Stimulated activated CD4-positive, alpha-beta T cell treated with anti-CD3 and anti-CD28 coated beads, Interleukin-1b, Interleukin-23, amount 100 ng/mL, for 24 hours (primary cell): ENCODE data around the gene PTTG1.

Experiments used
- DNase-seq, 4 experiments: peaks; one replicate each; pipeline ENCODE4 v3.0.0-alpha.2; 2020; ENCODE audit warnings: low read depth in 4 of 4, low spot score in 1 of 4

PTTG1 gene

GRCh38 chr5:160421625-160422258 lies at the start of gene PTTG1:
TSS of gene PTTG1 (plus strand) at chr5:160421855. CDS start at chr5:160422313, 458 bp downstream.
- peak; percentile 78 to 90 (median 84) for DNase-seq

GRCh38 chr5:160375166-160375565 lies 46.5 kb upstream of the PTTG1 start:
- DNase-seq, result no peak

GRCh38 chr5:160375701-160376100 lies 46.0 kb upstream of the PTTG1 start:
- DNase-seq, result no peak

- DNase-seq, result no peak
Observed at GRCh38 chr5:160376416-160376815, 45.2 kb upstream of the PTTG1 start.

GRCh38 chr5:160377651-160378050 lies 44.0 kb upstream of the PTTG1 start:
- DNase-seq, result no peak

GRCh38 chr5:160378330-160378729 lies 43.3 kb upstream of the PTTG1 start:
- no peak for DNase-seq

GRCh38 chr5:160379511-160379910 lies 42.1 kb upstream of the PTTG1 start:
- no peak for DNase-seq

- DNase-seq, result no peak
Observed at GRCh38 chr5:160380041-160380440, 41.6 kb upstream of the PTTG1 start.

DNA sequence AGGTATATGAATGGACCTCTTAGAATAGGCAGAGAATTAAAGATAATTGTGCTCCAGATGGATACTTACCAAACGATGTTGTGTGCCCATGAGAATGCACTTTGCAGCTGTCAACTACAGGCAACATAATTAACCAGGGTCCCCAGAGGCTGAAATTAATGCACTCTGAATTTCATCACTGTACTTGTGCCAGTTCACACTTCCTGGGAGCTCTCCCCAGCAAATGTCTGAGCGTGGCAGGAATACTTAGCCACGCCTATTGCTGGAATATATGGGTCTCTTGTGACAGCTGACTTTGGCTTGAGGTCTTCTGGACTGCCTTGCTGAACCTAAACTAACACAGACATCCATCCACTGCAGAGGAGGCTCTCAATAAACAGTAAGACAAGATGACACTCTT lies 39.3 kb upstream of the PTTG1 start:
- no peak for DNase-seq

DNA sequence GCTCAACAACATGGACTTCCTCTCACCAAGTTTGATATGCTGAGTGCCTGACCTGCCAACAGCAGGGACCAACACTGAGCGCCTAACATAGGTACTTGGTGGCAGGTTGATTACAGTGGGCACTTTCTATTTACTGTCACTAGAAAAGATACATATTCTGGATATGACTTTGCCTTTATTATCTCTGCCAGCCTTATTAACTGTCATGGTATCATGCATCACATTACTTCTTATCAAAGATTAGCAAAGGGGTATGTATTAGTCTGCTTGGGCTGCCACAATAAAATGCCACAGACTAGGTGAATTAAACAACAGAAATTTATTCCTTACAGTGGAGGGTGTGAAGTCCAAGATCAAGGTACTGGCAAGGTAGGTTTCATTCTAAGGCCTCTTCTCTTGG lies 37.0 kb upstream of the PTTG1 start:
- DNase-seq, result no peak

DNA sequence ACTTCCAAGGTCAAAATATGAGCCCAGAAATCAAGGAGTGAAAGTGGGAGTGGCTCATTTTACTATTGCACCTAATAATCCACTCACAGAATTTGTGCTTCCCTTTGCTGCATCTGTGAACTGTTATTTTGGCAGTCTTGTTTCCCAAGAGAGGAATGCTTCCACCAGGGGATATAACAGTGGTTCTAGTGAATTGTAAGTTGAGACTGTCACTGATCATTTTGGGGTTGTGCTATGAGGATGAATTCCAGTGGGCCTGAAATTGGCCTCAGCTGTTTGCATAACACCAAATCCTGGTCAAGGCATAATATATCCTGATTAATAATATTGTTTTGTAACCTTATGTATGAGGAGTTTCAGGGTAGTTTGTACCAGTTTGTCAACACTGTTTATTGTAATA lies 36.2 kb upstream of the PTTG1 start:
- no peak for DNase-seq

GRCh38 chr5:160387445-160387844 lies 34.2 kb upstream of the PTTG1 start:
- DNase-seq, result no peak

DNA sequence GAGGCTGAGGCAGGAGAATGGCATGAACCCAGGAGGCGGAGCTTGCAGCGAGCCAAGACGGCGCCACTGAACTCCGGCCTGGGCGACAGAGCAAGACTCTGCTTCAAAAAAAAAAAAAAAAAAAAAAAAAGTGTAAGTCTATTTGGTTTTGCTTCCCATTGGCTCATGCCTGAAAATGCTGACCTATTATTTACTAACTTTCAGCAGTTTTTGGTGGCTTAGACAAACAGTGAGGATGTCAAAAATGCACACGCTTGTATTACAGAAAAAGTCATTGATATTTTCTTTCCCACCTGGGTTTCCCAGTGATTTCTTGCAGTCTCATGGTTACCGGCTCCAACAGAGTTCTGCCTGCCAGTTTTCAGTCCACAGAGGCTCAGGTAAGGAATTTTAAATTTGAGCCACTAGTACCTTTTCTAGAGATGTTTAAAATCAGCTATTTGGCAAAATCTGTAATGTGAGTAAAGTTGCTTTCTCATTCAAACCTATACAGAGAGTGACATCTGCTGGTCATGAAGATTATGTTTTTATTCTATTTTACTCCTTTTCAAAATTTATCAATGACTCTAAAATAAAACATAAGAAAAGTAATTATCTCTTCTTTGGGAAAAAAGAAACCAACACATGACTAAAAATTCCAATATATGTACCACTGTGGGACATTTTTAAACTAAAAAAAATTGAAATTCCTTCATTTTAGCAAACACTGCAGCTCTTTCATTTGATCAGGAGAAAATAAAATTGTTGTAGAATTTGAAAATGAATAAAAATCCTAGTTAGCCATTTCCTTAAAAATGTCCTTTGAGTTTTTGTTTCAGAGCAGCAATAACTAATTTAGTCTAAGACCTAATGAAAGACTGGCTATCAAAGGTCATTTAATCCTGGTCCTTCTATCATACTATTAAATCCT lies 30.6 kb upstream of the PTTG1 start:
- DNase-seq, result no peak

GRCh38 chr5:160395111-160395510 lies 26.5 kb upstream of the PTTG1 start:
- DNase-seq, result no peak

- DNase-seq, result no peak
Observed at GRCh38 chr5:160397492-160397891, 24.2 kb upstream of the PTTG1 start.

- no peak for DNase-seq
Observed at GRCh38 chr5:160398806-160399205, 22.8 kb upstream of the PTTG1 start.

DNA sequence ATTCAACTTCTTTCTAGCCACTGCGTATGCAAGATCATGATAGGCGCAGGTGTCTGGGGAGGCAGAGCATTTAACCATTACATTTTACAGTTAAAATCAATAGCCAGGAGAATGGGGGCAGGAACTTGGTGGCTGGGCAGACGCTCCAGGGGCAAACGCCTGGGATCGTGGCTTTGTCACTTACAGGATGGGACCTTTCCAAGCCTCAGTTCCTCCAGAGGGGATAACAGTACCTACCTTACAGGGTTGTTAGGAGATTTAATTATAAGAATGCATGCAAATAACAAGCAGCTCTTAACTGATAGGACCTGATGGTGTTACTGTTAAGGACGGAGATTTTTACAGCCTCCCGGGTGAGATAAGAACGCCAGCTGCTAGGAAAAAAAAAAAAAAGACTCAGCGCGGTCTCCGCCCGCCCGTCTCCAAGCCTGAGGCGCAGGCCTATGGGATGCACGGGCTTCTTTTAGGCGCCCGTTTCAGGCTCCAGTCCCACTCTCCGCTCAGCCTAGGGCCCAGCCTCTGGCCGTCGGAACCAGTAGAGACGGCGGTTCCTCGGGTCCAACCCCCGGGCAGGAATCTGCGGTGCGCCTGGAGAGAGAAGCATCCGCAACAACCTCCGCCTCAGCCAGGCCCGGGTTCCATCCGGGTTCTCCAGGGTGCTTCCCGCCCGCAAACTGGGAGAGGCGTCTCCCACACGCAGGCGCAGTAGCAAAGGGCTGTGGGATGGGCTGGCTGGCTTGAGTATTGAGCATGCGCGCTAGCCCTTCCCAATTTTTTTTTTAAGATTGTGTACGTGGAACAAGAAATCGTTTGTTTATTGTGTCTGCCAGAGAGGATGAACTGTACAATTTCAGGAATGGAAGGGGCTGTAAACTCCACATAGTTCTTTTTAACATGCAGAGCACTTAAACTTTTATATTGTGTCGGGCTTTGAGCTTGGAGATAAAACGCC lies 22.0 kb upstream of the PTTG1 start, which contains the start of gene FAM200C:
FAM200C (minus strand) TSS at position 653 of the 952 bp plus-strand sequence. CDS start 4,564 bp downstream, outside the sequence.
- peak in 3 of 4 experiments; percentile 28 to 67 (median 58) for DNase-seq

DNA sequence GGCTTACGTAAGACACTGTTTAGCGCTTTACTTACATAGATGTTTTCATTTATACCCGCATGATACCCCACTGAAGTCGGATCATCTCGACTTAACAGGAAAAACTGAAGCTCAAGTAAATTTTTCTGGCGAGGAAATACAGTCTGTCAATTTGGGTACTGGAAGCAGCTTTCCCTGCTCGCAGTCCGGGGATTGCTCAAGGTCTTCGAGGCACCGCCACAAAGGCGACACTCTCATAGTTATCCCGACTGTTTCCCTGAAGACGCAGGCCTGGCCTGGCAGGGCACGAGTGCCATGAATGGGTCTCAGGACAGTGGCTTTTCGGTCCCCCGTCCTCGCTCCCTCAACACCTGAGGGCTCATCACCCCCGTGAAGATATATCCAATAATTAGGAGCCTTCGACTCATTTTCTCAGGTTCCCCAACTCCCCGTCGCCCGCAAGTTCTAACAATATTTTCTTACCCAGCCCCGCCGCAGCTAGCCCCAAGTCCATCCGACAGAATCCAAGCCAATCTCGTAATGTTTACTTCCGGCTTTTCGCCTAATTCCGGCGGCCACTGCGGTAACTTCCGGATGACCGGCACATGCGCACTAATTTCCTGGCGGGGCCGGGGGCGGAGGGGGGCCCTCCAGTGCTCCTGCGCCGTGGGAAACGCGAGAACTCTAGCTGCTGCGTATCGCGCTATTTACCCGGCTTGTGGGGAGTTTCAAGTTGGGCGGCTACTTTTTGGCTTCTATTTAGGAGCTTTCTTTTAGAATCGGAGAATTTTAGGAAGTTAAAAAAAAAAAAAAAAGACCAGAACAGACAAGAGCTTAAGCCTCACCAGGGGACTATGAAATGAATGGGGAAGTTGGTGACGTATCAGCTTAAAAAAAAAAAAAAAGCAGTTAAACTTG lies 2.8 kb upstream of the PTTG1 start, which contains the start of gene SLU7:
SLU7 (minus strand) TSS at position 521 of the 897 bp plus-strand sequence. CDS start 3,787 bp downstream, outside the sequence.
- DNase-seq, result peak; percentile 79 to 90 (median 88)

GRCh38 chr5:160419458-160420330 lies 2.0 kb upstream of the PTTG1 start:
- no peak for DNase-seq
